Neural crest cell (in vitro differentiated cells): Measurements from ENCODE around the gene FREM2. TPM values are rescaled to one million over a fixed set of nuclear protein-coding genes. Genes with fewer than 3 reads are reported as not detected.
A peak's percentile ranks its signal among the peaks of the same experiment; 100 is the strongest.

ENCODE experiments used
- DNase-seq: peaks from one replicate; pipeline ENCODE4 v3.0.0; 2021; ENCODE audit warnings: low read depth, mixed read lengths, low spot score
- H3K27ac Mint-ChIP-seq: one replicate; pipeline ENCODE4 v1.8.0; 2021; ENCODE audit warnings: mild to moderate bottlenecking, mixed read lengths; ENCODE audit not compliant: unreplicated experiment
- H3K27me3 Mint-ChIP-seq: 2 replicates; pipeline ENCODE4 v1.8.0; 2021; ENCODE audit warnings: low read depth, mild to moderate bottlenecking, mixed read lengths
- H3K36me3 Mint-ChIP-seq: 2 replicates; pipeline ENCODE4 v1.8.0; 2021; ENCODE audit warnings: low read depth, mild to moderate bottlenecking, mixed read lengths
- H3K4me1 Mint-ChIP-seq: 2 replicates; pipeline ENCODE4 v1.8.0; 2021; ENCODE audit warnings: mixed read lengths
- H3K4me3 Mint-ChIP-seq: one replicate; pipeline ENCODE4 v1.8.0; 2021; ENCODE audit warnings: mild to moderate bottlenecking, mixed read lengths
- H3K9me3 Mint-ChIP-seq: 2 replicates; pipeline ENCODE4 v1.8.0; 2021; ENCODE audit warnings: mixed read lengths
- CTCF ChIP-seq: fragments of 200-600 bp; sonication (generic); conservative IDR thresholded peaks from 2 replicates; pipeline ENCODE4 v1.5.0; 2021; ENCODE audit warnings: antibody characterized with exemption, mild to moderate bottlenecking
- total RNA-seq: library from RNA; stranded (reverse); gene quantifications from 2 replicates; pipeline ENCODE4 v1.2.1, GENCODE V29; 2021

The FREM2 gene
- total RNA-seq, 1 donor from 2014 or later = 16.5 TPM

GRCh38 chr13:38804536-38804935, 117.7 kb downstream of the FREM2 start:
- Mint-ChIP-seq H3K9me3 (peaks cover 12% of the 10 kb centered on the region), H3K27ac (peak overlapping the region; percentile 65), H3K4me3 (peak overlapping the region; percentile 16), H3K27me3 (no peaks in the 10 kb centered on the region), H3K36me3 (peaks cover 30% of the 10 kb centered on the region), H3K4me1 (peaks cover 34% of the 10 kb centered on the region)
- no peak for DNase-seq
- TF ChIP-seq CTCF = no peak

DNA sequence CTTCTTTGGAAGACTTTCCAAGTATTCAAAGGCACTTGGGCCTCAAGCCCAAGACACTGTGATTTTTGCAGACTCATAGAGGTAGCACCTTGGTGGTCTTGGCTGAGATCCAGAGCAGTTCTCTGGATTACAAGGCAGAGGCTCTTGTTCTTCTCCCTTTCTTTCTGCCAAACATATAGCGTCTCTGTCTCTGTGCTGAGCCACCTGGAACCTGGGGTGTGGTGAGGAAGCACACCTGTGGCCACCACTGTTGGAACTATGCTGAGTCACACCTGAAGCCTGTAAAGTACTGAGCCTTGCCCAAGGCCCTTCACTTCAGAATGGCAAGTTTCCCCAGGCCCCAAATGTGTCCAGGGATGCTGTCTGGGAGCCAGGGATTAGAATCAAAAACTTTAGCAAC, 127.5 kb downstream of the FREM2 start:
- Mint-ChIP-seq H3K27ac (no peak overlapping the region), H3K9me3 (peaks cover 15% of the 10 kb centered on the region), H3K27me3 (no peaks in the 10 kb centered on the region), H3K4me1 (peaks cover 12% of the 10 kb centered on the region), H3K36me3 (peaks cover 27% of the 10 kb centered on the region), H3K4me3 (no peak overlapping the region)
- DNase-seq = no peak
- TF ChIP-seq CTCF = no peak

GRCh38 chr13:38819053-38819452, 132.2 kb downstream of the FREM2 start:
- Mint-ChIP-seq H3K4me1 (peaks cover 47% of the 10 kb centered on the region), H3K4me3 (peak overlapping the region; percentile 4), H3K36me3 (peaks cover 10% of the 10 kb centered on the region), H3K27me3 (no peaks in the 10 kb centered on the region), H3K9me3 (peaks cover 3% of the 10 kb centered on the region), H3K27ac (peak overlapping the region; percentile 9)
- no peak for TF ChIP-seq CTCF
- DNase-seq = no peak

DNA sequence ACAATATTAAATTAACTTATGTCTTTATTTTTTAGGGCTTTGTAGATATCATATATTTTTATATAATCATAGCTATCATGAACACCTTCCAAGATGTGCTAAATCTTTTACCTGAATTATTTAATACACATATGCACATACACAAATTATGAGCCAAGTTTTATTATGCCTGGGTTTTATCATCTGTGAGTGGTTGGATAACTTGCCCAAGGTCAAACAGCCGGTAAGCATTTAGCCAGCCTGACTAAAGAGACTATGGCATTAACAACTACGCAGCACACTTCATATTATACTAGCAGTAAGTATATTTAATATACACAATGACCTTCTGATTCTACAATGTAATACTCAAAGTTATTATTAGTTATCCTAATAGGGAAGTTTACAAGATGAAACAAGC, 132.7 kb downstream of the FREM2 start:
- Mint-ChIP-seq H3K27me3 (no peaks in the 10 kb centered on the region), H3K9me3 (peaks cover 3% of the 10 kb centered on the region)
- TF ChIP-seq CTCF = no peak

DNA sequence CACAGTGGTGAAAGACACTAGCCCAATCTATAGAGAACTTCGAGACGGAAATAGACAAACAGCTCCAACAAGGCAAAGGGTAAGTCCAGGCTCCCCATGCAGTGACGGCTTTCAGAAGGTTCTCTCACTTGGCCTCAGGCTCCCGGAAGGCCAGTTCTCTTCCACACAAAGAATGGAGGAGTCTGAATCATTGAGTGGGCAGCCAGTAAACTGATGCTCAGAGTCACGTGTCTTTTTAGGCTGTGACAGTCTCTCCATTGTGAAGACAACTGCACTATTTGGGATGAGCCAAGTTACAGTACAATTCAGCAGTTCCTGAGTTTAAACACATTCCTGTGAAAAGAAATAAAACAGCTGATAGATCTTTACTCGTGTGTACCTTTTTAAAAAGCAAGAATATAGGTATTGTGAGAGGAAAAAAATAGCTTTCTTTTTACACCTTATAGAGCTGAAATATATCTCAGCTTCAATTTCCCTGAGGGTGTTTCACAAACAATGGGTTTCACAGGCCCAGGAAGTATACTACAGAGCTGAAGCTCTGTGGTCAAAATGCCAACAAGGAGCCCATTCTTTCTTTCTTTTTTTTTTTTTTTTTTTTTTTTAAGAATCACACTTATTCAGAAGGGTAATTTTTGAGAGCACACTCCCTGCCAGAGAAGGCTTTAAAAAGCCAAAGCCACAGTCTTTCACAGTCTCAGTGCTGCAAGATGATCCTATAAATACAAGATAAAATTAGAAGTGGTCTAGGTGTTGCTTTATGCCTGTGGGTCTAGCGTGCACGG, 135.1 kb downstream of the FREM2 start:
- H3K27ac Mint-ChIP-seq = peak overlapping the region; percentile 98

More for the DNA sequence above, 132.7 kb downstream of the FREM2 start:
- Mint-ChIP-seq H3K36me3 (peaks cover 10% of the 10 kb centered on the region), H3K4me3 (no peak overlapping the region), H3K27ac (no peak overlapping the region), H3K4me1 (peaks cover 52% of the 10 kb centered on the region)
- DNase-seq = no peak

More for the DNA sequence above, 135.1 kb downstream of the FREM2 start:
- Mint-ChIP-seq H3K27me3 (no peaks in the 10 kb centered on the region), H3K4me3 (peak overlapping the region; percentile 65), H3K4me1 (peaks cover 61% of the 10 kb centered on the region), H3K9me3 (no peaks in the 10 kb centered on the region), H3K36me3 (peaks cover 4% of the 10 kb centered on the region)
- TF ChIP-seq CTCF = no peak
- DNase-seq = peak; percentile 30
